Measurements from ENCODE around the gene REEP6.

Gene REEP6

GRCh38 chr19:1452802-1453524 is 38.0 kb upstream of the REEP6 start:
- Mint-ChIP-seq H3K27me3 (peaks cover 98% of the 10 kb centered on the region), H3K27ac (no peak overlapping the region), H3K36me3 (no peaks in the 10 kb centered on the region), H3K4me3 (no peak overlapping the region), H3K4me1 (peaks cover 27% of the 10 kb centered on the region), H3K9me3 (no peaks in the 10 kb centered on the region)
- no peak for DNase-seq
- CTCF ChIA-PET, result interaction anchor here (3.0 kb wide), 1 partner anchor 8 kb away, joined by 10 read pairs; no protein-coding TSS in a partner anchor

- Mint-ChIP-seq H3K9me3 (no peaks in the 10 kb centered on the region), H3K27ac (no peak overlapping the region), H3K4me1 (peaks cover 27% of the 10 kb centered on the region), H3K27me3 (peaks cover 98% of the 10 kb centered on the region), H3K36me3 (no peaks in the 10 kb centered on the region), H3K4me3 (no peak overlapping the region)
- no peak for DNase-seq
- CTCF ChIA-PET, result interaction anchor here (3.0 kb wide), 1 partner anchor 8 kb away, joined by 10 read pairs; no protein-coding TSS in a partner anchor
These were observed 37.2 kb upstream of the REEP6 start for GRCh38 chr19:1453525-1454364.

GRCh38 chr19:1455002-1455335 is 36.0 kb upstream of the REEP6 start:
- no peak overlapping the region for H3K4me3 Mint-ChIP-seq
- peaks cover 99% of the 10 kb centered on the region for H3K27me3 Mint-ChIP-seq
- peaks cover 21% of the 10 kb centered on the region for H3K4me1 Mint-ChIP-seq

GRCh38 chr19:1455336-1456120 is 35.5 kb upstream of the REEP6 start:
- Mint-ChIP-seq H3K27me3 (peaks cover 95% of the 10 kb centered on the region), H3K27ac (no peak overlapping the region), H3K9me3 (no peaks in the 10 kb centered on the region), H3K4me3 (no peak overlapping the region), H3K36me3 (no peaks in the 10 kb centered on the region), H3K4me1 (peaks cover 18% of the 10 kb centered on the region)
- CTCF ChIA-PET, result interaction anchor here (1.3 to 3.0 kb wide), 2 partner anchors 10 to 15 kb away, joined by 3 to 10 read pairs; no protein-coding TSS in a partner anchor
- DNase-seq, result peak; percentile 73

More at GRCh38 chr19:1455002-1455335, 36.0 kb upstream of the REEP6 start:
- CTCF ChIA-PET, result interaction anchor here (1.3 to 3.0 kb wide), 2 partner anchors 10 to 14 kb away, joined by 3 to 10 read pairs; no protein-coding TSS in a partner anchor
- no peak overlapping the region for H3K27ac Mint-ChIP-seq
- no peaks in the 10 kb centered on the region for H3K36me3 Mint-ChIP-seq
- H3K9me3 Mint-ChIP-seq, result no peaks in the 10 kb centered on the region
- peak; percentile 41 for DNase-seq

GRCh38 chr19:1456121-1456900 is 34.7 kb upstream of the REEP6 start:
- H3K27me3 Mint-ChIP-seq, result peaks cover 88% of the 10 kb centered on the region
- H3K9me3 Mint-ChIP-seq, result no peaks in the 10 kb centered on the region
- no peak for DNase-seq
- CTCF ChIA-PET, result interaction anchor here (1.3 to 3.0 kb wide), 2 partner anchors 11 to 16 kb away, joined by 3 to 10 read pairs; no protein-coding TSS in a partner anchor
- no peak overlapping the region for H3K4me3 Mint-ChIP-seq
- no peak overlapping the region for H3K27ac Mint-ChIP-seq
- H3K36me3 Mint-ChIP-seq, result no peaks in the 10 kb centered on the region
- peaks cover 13% of the 10 kb centered on the region for H3K4me1 Mint-ChIP-seq

- Mint-ChIP-seq H3K27ac (no peak overlapping the region), H3K36me3 (no peaks in the 10 kb centered on the region), H3K27me3 (peaks cover 79% of the 10 kb centered on the region), H3K9me3 (no peaks in the 10 kb centered on the region), H3K4me1 (peaks cover 13% of the 10 kb centered on the region), H3K4me3 (no peak overlapping the region)
- no peak for DNase-seq
- CTCF ChIA-PET, result interaction anchor here (1.2 kb wide), 1 partner anchor 11 kb away, joined by 3 read pairs; no protein-coding TSS in a partner anchor
These were observed 33.8 kb upstream of the REEP6 start for GRCh38 chr19:1457031-1457739.

- H3K27ac Mint-ChIP-seq, result no peak overlapping the region
- H3K27me3 Mint-ChIP-seq, result peaks cover 72% of the 10 kb centered on the region
- DNase-seq, result no peak
- H3K4me1 Mint-ChIP-seq, result peaks cover 12% of the 10 kb centered on the region
- no peaks in the 10 kb centered on the region for H3K9me3 Mint-ChIP-seq
- CTCF ChIA-PET, result interaction anchor here (1.2 kb wide), 1 partner anchor 12 kb away, joined by 3 read pairs; no protein-coding TSS in a partner anchor
- H3K36me3 Mint-ChIP-seq, result no peaks in the 10 kb centered on the region
- no peak overlapping the region for H3K4me3 Mint-ChIP-seq
These were observed 33.1 kb upstream of the REEP6 start for GRCh38 chr19:1457892-1458291.

- Mint-ChIP-seq H3K27ac (no peak overlapping the region), H3K27me3 (peaks cover 59% of the 10 kb centered on the region), H3K4me3 (no peak overlapping the region), H3K36me3 (no peaks in the 10 kb centered on the region), H3K9me3 (no peaks in the 10 kb centered on the region), H3K4me1 (peaks cover 11% of the 10 kb centered on the region)
- CTCF ChIA-PET, result no interaction called here
- no peak for DNase-seq
These were observed 31.5 kb upstream of the REEP6 start for GRCh38 chr19:1459479-1459878.

GRCh38 chr19:1460033-1460995 is 30.7 kb upstream of the REEP6 start:
- Mint-ChIP-seq H3K9me3 (no peaks in the 10 kb centered on the region), H3K4me3 (no peak overlapping the region), H3K4me1 (peaks cover 6% of the 10 kb centered on the region), H3K36me3 (no peaks in the 10 kb centered on the region), H3K27me3 (peaks cover 59% of the 10 kb centered on the region), H3K27ac (no peak overlapping the region)
- DNase-seq, result no peak
- CTCF ChIA-PET, result no interaction called here

- Mint-ChIP-seq H3K9me3 (no peaks in the 10 kb centered on the region), H3K36me3 (no peaks in the 10 kb centered on the region), H3K4me3 (no peak overlapping the region), H3K4me1 (no peaks in the 10 kb centered on the region), H3K27ac (no peak overlapping the region), H3K27me3 (peaks cover 59% of the 10 kb centered on the region)
- CTCF ChIA-PET, result no interaction called here
- no peak for DNase-seq
These were observed 29.1 kb upstream of the REEP6 start for GRCh38 chr19:1461862-1462261.

- peaks cover 6% of the 10 kb centered on the region for H3K4me1 Mint-ChIP-seq
- CTCF ChIA-PET, result interaction anchor here (1.2 kb wide), 1 partner anchor 49 kb away, joined by 3 read pairs; no protein-coding TSS in a partner anchor
These were observed 25.6 kb upstream of the REEP6 start for GRCh38 chr19:1465191-1466016.

More at GRCh38 chr19:1465191-1466016, 25.6 kb upstream of the REEP6 start:
- DNase-seq, result peak; percentile 52
- no peaks in the 10 kb centered on the region for H3K36me3 Mint-ChIP-seq
- H3K4me3 Mint-ChIP-seq, result no peak overlapping the region
- no peak overlapping the region for H3K27ac Mint-ChIP-seq
- peaks cover 55% of the 10 kb centered on the region for H3K27me3 Mint-ChIP-seq
- no peaks in the 10 kb centered on the region for H3K9me3 Mint-ChIP-seq
